Measurements from ENCODE around the gene MTSS2.

- TF ChIP-seq CTCF (conservative IDR thresholded peaks at IDR 0.05) (no peak), EZH2 (IDR thresholded peaks at IDR 0.05; ENCODE audit: low read depth) (no peak)
Measured at GRCh38 chr16:70694868-70695218, 9.0 kb upstream of the MTSS2 start.

All from PC-9 (cell line).